HG03432 (cell line): ENCODE measurements around the gene POTEE.
"Not testable (repeated sequence)": the region's sequence is repeated elsewhere in the genome, so short reads cannot be mapped to it uniquely, and the experiment has no call there.

ENCODE experiments used
- ATAC-seq: cut with Tn5 transposase; IDR thresholded peaks from one replicate; pipeline ENCODE4 v1.9.1; 2021; ENCODE audit warnings: mild to moderate bottlenecking, moderate library complexity; ENCODE audit not compliant: unreplicated experiment

POTEE gene

DNA sequence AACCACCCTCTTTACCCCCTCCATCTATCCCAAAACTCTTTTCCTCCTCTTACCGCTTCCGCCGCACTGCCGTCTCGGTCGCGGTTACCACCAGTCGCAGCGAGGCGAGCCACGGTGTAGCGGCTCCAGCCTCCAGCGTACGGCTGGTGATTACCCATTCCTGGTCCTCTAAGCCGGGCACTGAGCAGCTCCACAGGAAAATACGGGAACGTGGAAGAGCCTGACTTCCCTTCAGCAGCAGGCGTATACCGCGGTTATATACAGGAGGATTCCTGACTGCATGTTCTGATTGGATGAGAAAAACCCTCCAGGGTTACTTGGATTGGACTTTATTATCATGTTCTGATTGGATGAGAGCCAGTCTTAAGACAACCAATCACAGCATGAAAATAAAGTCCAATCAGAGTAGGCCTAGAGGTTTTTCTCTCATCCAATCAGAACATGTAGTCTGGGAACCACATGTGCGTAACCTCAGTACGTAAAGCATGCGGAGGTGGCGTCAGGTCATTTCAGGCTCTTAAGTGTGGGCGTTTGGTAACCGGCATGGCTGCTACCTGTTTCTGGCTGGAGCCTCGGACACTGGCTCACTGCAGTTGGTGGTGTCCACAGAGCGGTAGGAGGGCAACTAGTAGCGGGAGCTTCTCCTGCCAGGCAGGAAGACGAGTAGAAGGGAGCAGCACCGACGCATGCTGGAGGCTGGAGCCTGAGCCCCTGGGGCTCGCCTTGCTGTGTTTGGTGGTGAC is at the start of gene POTEE:
TSS of gene POTEE (plus strand) at position 507 of the 743 bp plus-strand sequence. CDS start 8,867 bp downstream, outside the sequence.
- ATAC-seq, result not testable (repeated sequence)

DNA sequence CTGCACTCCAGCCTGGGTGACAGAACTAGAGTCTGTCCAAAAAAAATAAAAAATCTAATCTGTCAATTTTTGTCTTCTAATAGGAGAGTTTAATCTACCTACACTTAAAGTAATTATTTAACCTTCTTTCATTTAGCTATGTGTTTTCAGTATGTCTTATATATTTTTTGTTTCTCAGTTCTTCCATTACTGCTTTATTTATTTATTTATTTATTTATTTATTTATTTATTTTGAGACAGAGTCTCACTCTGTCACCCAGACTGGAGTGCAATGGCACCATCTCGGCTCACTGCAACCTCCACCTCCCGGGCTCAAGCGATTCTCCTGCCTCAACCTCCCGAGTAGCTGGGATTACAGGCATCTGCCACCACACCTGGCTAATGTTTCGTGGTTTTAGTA is 43.8 kb upstream of the POTEE start:
- ATAC-seq, result not testable (repeated sequence)

DNA sequence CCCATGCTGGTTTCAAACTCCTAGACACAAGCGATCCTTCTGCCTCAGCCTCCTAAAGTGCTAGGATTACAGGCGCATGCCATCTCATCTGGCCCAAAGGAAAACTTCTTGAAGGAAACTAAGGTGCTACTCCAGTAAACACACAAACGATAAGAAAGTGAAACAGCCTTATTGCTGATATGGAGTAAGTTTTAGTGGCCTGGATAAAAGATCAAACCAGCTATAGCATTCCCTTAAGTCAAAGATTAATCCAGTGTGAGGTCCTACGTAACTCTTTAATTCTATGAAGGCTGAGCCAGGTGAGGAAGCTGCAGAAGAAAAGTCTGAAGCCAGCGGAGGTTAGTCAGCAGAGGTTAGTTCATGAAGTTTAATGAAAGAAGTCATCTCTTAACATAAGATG is 40.8 kb upstream of the POTEE start:
- ATAC-seq, result no peak

DNA sequence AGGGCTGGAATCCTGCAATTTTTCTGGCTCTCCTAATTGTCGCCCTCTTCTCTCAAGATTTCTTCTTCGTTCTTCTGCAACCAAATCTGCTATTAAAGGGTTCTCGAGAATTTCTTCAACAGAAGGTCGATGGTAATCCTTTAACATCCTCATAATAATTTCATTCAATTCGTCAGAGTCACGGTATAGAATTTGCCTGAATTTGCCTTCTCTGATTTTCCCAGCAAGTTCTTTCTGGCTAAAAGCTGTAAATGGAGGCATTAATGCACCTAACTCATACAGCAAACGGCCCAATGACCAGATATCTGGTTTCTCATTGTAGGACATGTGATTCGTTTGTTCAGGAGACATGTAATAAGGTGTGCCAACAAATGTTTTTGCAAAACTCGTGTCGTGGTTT is 31.3 kb upstream of the POTEE start:
- not testable (repeated sequence) for ATAC-seq

DNA sequence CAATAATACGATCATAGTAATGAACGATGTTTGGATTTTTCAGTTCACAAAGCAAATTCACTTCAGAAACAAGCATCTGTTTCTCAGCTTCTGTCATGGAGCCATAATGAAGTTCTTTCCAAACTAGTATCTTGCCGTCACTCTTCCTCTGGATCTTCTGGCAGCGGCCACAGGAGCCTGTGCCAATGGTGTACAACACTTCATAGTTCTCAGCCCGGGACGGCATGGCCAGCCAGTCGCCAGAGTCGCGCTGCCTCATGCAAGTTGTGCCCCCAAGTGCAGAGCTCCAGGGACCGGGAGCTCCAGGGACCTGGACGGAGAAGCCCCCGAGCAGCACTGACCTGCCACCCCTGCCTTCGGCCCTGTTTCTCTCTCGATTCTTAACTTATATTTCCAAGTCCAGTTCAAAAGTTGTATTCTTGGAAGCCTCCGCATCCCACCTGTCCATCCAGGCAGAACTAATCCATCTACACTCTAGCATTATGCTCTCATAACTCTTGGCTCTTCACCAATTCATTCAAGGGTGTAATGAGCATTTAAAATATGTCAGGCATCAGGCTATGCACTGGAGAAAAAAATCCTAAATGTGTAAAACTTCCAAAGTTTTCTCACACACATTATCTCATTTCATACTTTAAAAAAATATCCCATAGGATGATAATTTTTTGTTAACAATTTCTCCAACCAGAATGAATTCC is 30.5 kb upstream of the POTEE start:
- ATAC-seq, result not testable (repeated sequence)

DNA sequence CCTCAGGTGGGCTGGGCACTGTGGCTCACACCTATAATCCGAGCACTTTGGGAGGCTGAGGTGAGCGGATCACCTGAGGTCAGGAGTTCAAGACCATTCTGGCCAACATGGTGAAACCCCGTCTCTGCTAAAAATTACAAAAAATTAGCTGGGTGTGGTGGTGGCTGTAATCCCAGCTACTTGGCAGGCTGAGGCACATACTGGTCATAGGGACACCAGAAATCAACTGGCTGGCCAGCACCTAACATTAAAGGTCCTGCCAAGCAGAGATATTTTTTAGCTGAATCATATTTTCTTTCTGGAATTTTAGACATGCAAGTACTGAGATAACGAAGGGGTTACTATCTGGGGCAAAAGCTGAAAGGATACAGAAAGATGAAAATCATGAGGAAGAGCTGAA is 27.9 kb upstream of the POTEE start:
- not testable (repeated sequence) for ATAC-seq

DNA sequence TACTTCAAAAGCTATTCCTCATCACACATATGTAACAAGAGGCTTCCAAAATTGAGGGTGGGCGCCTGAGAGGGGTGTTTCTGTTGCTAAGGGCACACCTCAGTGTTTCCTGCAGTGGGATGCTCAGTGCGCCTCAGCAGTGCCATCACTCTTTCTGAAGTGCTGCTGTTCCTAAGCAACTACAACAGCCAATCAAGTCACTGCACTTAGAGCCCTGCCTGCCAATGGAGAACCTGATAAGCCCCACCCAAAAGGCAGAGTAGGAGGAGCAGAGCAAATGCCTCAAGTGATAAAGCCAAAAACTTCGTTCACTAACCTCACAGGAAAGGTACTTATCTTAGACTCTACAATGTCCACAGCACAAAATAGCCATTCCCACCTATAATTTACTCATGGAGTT is 15.9 kb upstream of the POTEE start:
- ATAC-seq, result not testable (repeated sequence)

DNA sequence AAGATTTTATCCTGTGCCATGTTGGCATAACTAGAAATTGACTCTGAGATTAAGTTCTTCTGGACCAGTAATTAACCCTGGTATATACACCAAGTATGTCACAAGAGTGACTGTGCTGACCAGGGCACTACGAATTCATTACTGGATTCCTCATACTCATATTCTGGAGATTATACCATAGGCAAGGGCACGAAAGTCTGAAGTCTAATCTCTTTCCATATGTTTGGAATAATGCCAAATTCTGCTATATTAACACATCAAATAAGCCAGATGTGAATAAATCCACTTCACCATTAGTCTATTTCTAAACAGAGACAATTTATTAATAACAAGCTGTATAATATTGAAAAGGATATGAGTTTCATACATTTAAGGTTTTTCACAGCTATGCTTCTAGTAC is 13.2 kb upstream of the POTEE start:
- not testable (repeated sequence) for ATAC-seq

DNA sequence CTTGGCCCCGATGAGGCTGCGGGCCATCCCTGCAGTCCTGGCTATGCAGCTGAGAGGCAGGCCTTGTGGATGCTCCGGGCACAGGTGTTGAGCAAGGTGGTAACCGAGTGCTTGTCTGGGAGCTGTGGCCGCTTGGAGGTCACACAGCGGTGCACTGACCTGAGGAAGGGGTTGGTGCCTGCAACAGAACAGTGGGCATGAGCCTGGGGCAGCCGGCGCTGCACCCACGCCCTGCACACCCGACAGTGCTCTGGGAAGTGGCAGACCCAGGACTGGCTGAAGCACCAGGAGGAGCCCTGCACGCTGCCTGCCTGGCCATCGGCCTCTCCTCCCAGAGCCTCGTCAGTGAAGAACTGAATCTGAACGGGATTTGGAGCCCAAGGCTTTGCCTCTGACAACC is 8.2 kb upstream of the POTEE start:
- no peak for ATAC-seq

DNA sequence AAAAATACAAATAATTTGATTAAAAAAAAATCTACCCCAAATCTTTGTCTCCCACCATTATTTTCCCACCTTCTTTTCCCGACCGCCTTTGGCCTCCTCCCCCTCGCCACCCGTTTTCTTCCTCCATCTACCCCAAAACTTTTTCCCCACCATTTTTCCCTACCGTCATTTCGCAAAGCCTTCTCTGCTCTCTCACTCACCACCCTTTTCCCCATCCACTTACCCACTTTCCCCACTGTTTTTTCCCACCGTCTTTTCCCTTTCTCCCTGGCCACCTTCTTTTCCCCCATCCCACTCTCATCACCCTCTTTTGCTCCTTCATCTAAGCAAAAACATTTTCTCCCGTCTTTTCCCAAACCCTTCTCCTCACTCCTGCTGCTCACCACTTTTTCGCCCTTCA is 1.5 kb upstream of the POTEE start:
- ATAC-seq, result not testable (repeated sequence)

DNA sequence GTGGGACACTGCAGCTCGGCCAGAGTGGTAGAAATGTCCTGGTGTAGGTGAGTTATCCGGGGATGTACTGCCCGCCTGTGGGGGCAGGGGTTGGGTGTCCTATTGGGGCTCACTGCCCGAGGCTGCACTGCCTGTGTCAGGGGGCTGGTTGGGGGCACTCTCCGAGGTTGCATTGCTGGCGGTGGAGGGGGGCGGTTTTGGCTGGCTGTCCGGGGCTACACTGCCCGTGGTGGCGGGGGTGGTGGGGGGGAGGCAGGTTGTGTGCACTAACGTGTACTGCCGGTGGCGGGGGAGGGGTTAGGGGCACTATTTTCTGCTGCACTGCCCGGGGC is 403 bp downstream of the POTEE start:
- not testable (repeated sequence) for ATAC-seq

DNA sequence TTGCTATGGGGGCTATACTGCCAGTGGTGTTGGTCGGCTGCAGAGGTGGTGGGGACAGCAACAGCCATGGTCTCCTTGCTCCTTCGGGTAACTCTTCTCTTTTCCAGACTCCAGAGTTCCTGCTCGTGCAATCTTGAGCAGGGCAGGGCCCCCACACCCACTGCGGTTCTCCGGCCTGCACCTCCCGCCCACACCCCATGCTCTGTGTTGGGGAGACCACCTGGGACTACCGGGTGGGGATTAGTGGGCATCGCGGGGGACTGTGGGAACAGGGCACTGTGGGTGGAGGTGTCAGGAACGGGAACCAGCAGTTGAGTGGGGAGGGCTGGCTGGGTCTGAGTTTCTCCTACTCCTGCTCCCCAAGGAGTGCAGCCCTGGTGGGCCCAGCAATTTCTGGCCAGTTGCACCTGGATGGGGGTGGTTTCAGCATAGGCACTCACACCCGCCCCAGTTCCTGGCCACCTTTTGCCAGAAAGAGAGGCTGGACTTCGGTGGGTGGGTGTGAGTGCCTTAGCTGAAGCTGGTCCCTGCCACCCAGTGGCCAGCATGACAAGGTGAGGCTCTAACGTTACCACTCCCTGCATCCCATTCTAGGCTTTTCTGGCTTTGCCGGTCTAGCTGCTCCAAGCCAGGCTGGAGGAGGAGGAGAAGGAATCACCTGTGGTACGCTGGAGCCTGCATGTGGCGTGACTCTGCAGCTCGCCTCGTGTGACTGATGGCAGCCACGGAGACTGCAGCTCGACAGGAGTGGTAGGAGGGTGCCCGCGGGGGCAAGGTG is 1.3 kb downstream of the POTEE start:
- ATAC-seq, result not testable (repeated sequence)

DNA sequence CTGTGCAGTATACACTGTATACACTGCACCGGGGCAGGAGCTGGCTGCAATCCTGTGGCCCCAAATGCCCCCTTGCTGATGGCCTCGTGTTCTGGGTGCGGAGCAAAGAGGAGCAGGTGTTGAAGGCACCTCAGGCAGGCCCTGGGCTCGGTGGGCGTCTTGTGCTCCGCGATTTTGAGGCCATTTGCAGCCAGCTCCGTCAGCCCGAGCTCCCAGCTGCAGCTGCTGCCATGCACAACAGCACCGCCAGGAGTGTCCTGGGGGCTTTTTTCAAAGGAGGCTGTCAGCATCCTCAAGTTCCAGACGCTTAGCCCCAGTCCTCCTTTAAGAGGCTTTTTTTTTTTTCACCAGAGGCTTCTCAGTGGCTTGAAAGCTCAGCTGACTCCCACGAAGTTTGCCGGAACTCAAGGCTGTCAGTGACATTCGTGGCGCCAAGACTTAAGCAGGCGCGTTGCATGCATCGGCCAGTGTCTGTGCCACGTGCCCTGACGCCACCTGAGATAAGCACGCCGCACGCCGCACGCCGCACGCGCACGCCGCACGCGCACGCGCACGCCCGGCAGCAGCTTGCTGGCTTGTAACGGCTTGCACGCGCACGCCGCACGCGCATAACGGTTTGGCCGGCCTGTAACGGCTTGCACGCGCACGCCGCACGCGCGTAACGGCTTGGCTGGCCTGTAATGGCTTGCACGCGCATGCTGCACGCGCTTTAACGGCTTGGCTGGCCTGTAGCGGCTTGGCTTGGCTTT is 8.1 kb downstream of the POTEE start:
- not testable (repeated sequence) for ATAC-seq

DNA sequence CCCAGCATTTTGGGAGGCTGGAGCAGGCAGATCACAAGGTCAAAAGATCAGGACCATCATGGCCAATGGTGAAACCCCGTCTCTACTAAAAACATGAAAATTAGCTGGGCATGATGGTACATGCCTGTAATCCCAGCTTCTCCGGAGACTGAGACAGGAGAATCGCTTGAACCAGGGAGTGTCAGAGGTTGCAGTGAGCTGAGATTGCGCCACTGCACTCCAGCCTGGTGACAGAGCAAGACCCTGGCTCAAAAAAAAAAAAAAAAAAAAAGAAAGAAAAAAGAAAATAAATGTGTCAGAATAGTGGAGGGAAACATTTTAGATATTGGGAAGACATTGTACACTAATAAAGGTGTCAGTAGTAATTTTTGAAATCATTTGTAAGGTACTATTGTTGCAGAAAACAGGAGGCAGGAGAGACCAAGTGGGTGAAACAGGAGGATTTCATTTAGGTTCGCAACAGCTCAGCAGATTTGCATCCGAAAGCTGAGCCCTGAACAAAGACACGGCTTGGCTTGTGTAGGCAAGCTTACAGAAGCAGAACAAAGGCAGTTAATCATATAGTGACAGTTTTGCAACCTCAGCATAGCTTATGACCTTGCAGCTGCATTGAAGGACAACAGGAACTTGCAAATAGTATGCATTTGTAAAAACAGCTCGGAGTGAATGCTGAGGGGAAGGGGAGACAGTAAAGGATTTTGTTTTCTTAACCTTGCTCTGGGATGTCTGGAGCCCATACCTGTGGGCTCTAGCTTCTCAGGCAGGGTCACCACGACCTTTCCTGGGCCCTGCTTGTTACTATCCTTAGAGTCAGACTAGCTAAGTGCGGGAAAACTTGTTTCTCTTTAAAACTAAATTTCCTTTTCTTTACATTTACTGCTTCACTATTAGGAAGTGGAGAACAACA is 26.5 kb downstream of the POTEE start:
- not testable (repeated sequence) for ATAC-seq
